HepG2 (cell line): Measurements from ENCODE around the gene METTL26. TPM values are rescaled to one million over a fixed set of nuclear protein-coding genes. Genes with fewer than 3 reads are reported as not detected.

ENCODE experiments used
- ATAC-seq: fragments of 200-7000 bp; cut with Tn5 transposase; 3 replicates; pipeline ENCODE4 v1.9.1; 2020; ENCODE audit warnings: mild to moderate bottlenecking, moderate library complexity
- BruUV-seq: library from RNA; stranded (reverse); fragments of 400-500 nt; replicated peaks from 2 replicates; lab custom pipeline; 2021; lab: Mats Ljungman, UMichigan
- CTCF ChIA-PET: fragments of 300-600 bp; formaldehyde crosslinking; extraction: SDS; loops from one replicate; lab custom pipeline; 2021; ENCODE audit warnings: low total read pairs, inconsistent platforms, low intra/inter-chr PET ratio; lab: Yijun Ruan, JAX
- POLR2A ChIA-PET: fragments of 350-600 bp; sonication (Branson Sonifier 250); formaldehyde crosslinking; loops from one replicate; lab custom pipeline; 2020; ENCODE audit warnings: antibody characterized with exemption, inconsistent platforms; lab: Yijun Ruan, JAX
- DNase-seq: peaks from one replicate; pipeline ENCODE4 v3.0.0-alpha.2; 2015; ENCODE audit warnings: low spot score
- FAIRE-seq: peaks from 3 replicates; lab custom pipeline; 2011; peaks lifted over from hg19 to GRCh38; lab: Jason Lieb, UNC
- H2AFZ ChIP-seq: one replicate; pipeline ENCODE4 v1.6.1; 2011; ENCODE audit warnings: low read length, inconsistent platforms
- H3K27ac ChIP-seq: fragments of 300-600 bp; 3 replicates; pipeline ENCODE4 v1.8.0; 2011; ENCODE audit warnings: mixed run types, mild to moderate bottlenecking, mixed read lengths, low read length, inconsistent platforms; ENCODE audit not compliant: insufficient read depth; ENCODE audit errors: extremely low read length
- H3K27me3 ChIP-seq, 2 experiments: fragments of 200-600 bp in 1 of 2; 2 replicates in 1 of 2; 3 replicates in 1 of 2; pipeline versions ENCODE4 v1.6.0 to v1.8.0; 2011; ENCODE audit warnings: low read length in 2 of 2, mild to moderate bottlenecking in 2 of 2, moderate library complexity in 2 of 2, inconsistent platforms in 1 of 2; ENCODE audit not compliant: insufficient read depth in 2 of 2, control insufficient read depth in 1 of 2
- H3K36me3 ChIP-seq, 2 experiments: fragments of 200-600 bp in 1 of 2; replicated peaks in 1 of 2; 2 replicates in 1 of 2; 3 replicates in 1 of 2; pipeline versions ENCODE4 v1.5.1 to v1.8.0; 2011; ENCODE audit warnings: low read length in 2 of 2, inconsistent platforms in 1 of 2; ENCODE audit not compliant: insufficient read depth in 2 of 2, control insufficient read depth in 1 of 2
- H3K4me1 ChIP-seq: 2 replicates; pipeline ENCODE4 v1.5.1; 2012; ENCODE audit warnings: low read length, inconsistent platforms; ENCODE audit not compliant: insufficient read depth
- H3K4me2 ChIP-seq: 2 replicates; pipeline ENCODE4 v1.6.0; 2011; ENCODE audit warnings: low read depth, low read length, inconsistent platforms
- H3K4me3 ChIP-seq, 3 experiments: fragments of 200-600 bp in 1 of 3; sonication (generic), shearing (Covaris generic) in 1 of 3; replicated peaks in 1 of 3; 2 replicates each; pipeline ENCODE4 v1.5.1; 2011 to 2016; ENCODE audit warnings: low read length in 3 of 3, inconsistent platforms in 2 of 3, low read depth in 2 of 3, mild to moderate bottlenecking in 2 of 3, control low read depth in 1 of 3, mixed read lengths in 1 of 3; ENCODE audit not compliant: insufficient read depth in 1 of 3
- H3K79me2 ChIP-seq: one replicate; pipeline ENCODE4 v1.6.1; 2011; ENCODE audit warnings: low read length, inconsistent platforms; ENCODE audit not compliant: insufficient read depth
- H3K9ac ChIP-seq: 2 replicates; pipeline ENCODE4 v1.6.0; 2011; ENCODE audit warnings: mild to moderate bottlenecking, low read depth, low read length, inconsistent platforms; ENCODE audit not compliant: insufficient read depth
- H3K9me3 ChIP-seq: 2 replicates; pipeline ENCODE4 v1.5.1; 2012; ENCODE audit warnings: mild to moderate bottlenecking, low read length
- H4K20me1 ChIP-seq: 2 replicates; pipeline ENCODE4 v1.6.0; 2011; ENCODE audit warnings: inconsistent platforms, mild to moderate bottlenecking, low read length, moderate library complexity; ENCODE audit not compliant: insufficient read depth
- AGO2 ChIP-seq: fragments of 200-400 bp; formaldehyde crosslinking; optimal IDR thresholded peaks from 2 replicates; pipeline ENCODE3; 2017; ENCODE audit warnings: mild to moderate bottlenecking, low read depth, low read length, moderate library complexity
- HNRNPL ChIP-seq: fragments of 200-400 bp; formaldehyde crosslinking; IDR thresholded peaks from 2 replicates; pipeline ENCODE4 v1.6.1; 2017; ENCODE audit warnings: mild to moderate bottlenecking, low read depth, low read length
- ISL2 ChIP-seq: sonication (generic); formaldehyde crosslinking; IDR thresholded peaks from 2 replicates; pipeline ENCODE4 v1.5.0; 2020; ENCODE audit warnings: missing genetic modification reagents
- RBFOX2 ChIP-seq: fragments of 200-400 bp; formaldehyde crosslinking; IDR thresholded peaks from 2 replicates; pipeline ENCODE4 v1.6.1; 2017; ENCODE audit warnings: low read depth, mild to moderate bottlenecking, low read length
- WGBS: methylation state at CpG from one replicate; pipeline ENCODE4 v1.1.6; 2017; ENCODE audit warnings: low lambda C conversion rate; 5-methylcytosine and 5-hydroxymethylcytosine counted together
- in situ Hi-C: cut with HindIII; loops from 2 replicates; pipeline ENCODE4 v1.10.0; 2017; ENCODE audit warnings: low pct_unique_long_range_greater_than_20kb; ENCODE audit not compliant: extremely low pct_ligation_motif_present
- intact Hi-C: fragments of 100-400 bp; cut with micrococcal nuclease; formaldehyde crosslinking; loops from one replicate; pipeline ENCODE4 v1.10.0; 2022; ENCODE audit not compliant: unreplicated experiment
- polyA plus RNA-seq, 8 experiments: library from polyadenylated mRNA; depleted of rRNA in 3 of 8; stranded (reverse) in 7 of 8; unstranded in 1 of 8; fragments of >200 nt; fragmentation: Illumina TruSeq in 4 of 8; extraction: Trizol in 4 of 8; gene quantifications; 2 replicates each; pipeline versions ENCODE4 v1.2.1 to v1.2.3, GENCODE V29; 2011 to 2016; ENCODE audit warnings: low read depth in 4 of 8, missing spikeins in 1 of 8, mixed read lengths in 1 of 8; ENCODE audit not compliant: insufficient read depth in 1 of 8
- total RNA-seq, 5 experiments: library from RNA; depleted of rRNA; stranded (reverse); fragments of >200 nt; fragmentation: Illumina TruSeq; extraction: Trizol; gene quantifications; 2 replicates each; pipeline ENCODE4 v1.2.3, GENCODE V29; 2016; ENCODE audit warnings: low read depth in 1 of 5
- TF ChIP-seq, protein P1 (sequence below): sonication (generic); formaldehyde crosslinking; IDR thresholded peaks from 2 replicates; pipeline ENCODE4 v1.8.0; 2022; ENCODE audit warnings: mild to moderate bottlenecking, missing genetic modification reagents, moderate library complexity

Gene METTL26
- total and polyA plus RNA-seq, 2 of the 13 experiments (the other 11 are each of a cell fraction or from before 2014, with no cell fraction given), result 65.5 to 70.1 TPM

DNA sequence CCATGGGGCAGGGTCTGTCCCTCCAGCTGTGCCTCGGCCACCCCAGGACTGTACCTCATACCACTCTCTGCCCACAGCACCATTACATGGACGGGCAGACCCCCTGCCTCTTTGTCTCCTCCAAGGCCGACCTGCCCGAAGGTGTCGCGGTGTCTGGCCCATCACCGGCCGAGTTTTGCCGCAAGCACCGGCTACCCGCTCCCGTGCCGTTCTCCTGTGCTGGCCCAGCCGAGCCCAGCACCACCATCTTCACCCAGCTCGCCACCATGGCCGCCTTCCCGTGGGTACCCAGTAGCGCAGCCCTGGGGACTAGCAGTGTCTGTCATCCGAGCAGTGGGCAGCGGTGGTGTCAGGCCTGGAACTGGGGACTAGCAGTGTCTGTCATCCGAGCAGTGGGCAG is 36.7 kb upstream of the METTL26 start:
- intact Hi-C loops, result no loop called here
- in situ Hi-C loops, result no loop called here
- POLR2A ChIA-PET, result no interaction called here
- Histone ChIP-seq H2AFZ (no peak overlapping the region), H3K4me3 (no peak overlapping the region), H3K9me3 (no peaks in the 10 kb centered on the region), H4K20me1 (no peaks in the 10 kb centered on the region), H3K79me2 (peaks cover 17% of the 10 kb centered on the region), H3K27ac (no peak overlapping the region), H3K4me2 (no peak overlapping the region), H3K27me3 (no peaks in the 10 kb centered on the region), H3K9ac (no peak overlapping the region), H3K36me3 (peaks cover 22 to 42% of the 10 kb centered on the region in 2 experiments; a peak in 4 of 5 replicates), H3K4me1 (peaks cover 32% of the 10 kb centered on the region)
- ATAC-seq (no peak), DNase-seq (no peak), FAIRE-seq (no peak)
- TF ChIP-seq, protein P1, sequence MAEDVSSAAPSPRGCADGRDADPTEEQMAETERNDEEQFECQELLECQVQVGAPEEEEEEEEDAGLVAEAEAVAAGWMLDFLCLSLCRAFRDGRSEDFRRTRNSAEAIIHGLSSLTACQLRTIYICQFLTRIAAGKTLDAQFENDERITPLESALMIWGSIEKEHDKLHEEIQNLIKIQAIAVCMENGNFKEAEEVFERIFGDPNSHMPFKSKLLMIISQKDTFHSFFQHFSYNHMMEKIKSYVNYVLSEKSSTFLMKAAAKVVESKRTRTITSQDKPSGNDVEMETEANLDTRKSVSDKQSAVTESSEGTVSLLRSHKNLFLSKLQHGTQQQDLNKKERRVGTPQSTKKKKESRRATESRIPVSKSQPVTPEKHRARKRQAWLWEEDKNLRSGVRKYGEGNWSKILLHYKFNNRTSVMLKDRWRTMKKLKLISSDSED (CRISPR knock-in tag), result no peak
- TF ChIP-seq HNRNPL (0 out of 2 replicates have a peak, but pooled peaks have one; percentile 15), RBFOX2 (peak; percentile 27; the same call in 1 of the 2 replicates), AGO2 (peak; percentile 12)
- no TSS peak for BruUV-seq
- CTCF ChIA-PET, result no interaction called here
- WGBS, result 100% methylated on average over 13 of the region's 21 CpGs

DNA sequence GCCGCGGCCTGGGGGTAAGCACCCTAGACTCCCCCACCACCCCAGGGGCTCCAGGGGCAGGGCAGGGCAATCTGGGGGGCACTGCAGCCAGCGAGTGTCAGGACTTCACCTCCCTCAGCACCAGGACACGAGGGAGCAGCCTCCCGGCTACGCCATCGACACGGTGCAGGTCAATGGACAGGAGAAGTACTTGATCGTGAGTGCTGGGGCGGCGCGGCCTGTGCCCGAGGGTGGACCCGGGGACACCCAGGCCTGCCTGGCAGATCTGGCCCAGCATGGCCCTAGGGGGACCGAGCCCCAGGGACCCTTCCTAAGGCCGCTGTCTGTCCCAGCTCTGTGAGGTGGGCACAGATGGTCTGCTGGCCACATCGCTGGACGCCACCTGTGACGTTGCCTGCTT is 36.3 kb upstream of the METTL26 start:
- CTCF ChIA-PET, result no interaction called here
- ATAC-seq (no peak), DNase-seq (no peak), FAIRE-seq (no peak)
- peaks cover 22 to 42% of the 10 kb centered on the region in 2 experiments; a peak in 4 of 5 replicates for H3K36me3 ChIP-seq
- TF ChIP-seq RBFOX2, result peak; percentile 48; the same call in 1 of the 2 replicates
- peak; percentile 19 for TF ChIP-seq AGO2
- no peak for TF ChIP-seq ISL2 (CRISPR knock-in tag)
- no peaks in the 10 kb centered on the region for H4K20me1 ChIP-seq
- intact Hi-C loops, result no loop called here
- no peak overlapping the region for H2AFZ ChIP-seq
- no peak overlapping the region for H3K4me2 ChIP-seq
- no peaks in the 10 kb centered on the region for H3K9me3 ChIP-seq
- BruUV-seq, result no TSS peak
- POLR2A ChIA-PET, result interaction anchor here (0.6 kb wide), 1 partner anchor 36 kb away, joined by 3 read pairs; the partner anchor contains the start of gene METTL26
- no peak overlapping the region for H3K27ac ChIP-seq
- peaks cover 17% of the 10 kb centered on the region for H3K79me2 ChIP-seq
- peaks cover 36% of the 10 kb centered on the region for H3K4me1 ChIP-seq
- no peak overlapping the region for H3K9ac ChIP-seq
- H3K4me3 ChIP-seq, result no peak overlapping the region
- WGBS, result 92% methylated on average over 5 of the region's 19 CpGs
- in situ Hi-C loops, result no loop called here
- H3K27me3 ChIP-seq, result no peaks in the 10 kb centered on the region
